Stimulated activated CD4-positive, alpha-beta T cell treated with anti-CD3 and anti-CD28 coated beads, Interleukin-12 subunit alpha, Interleukin-12 subunit beta, amount 100 ng/mL, for 24 hours (primary cell): ENCODE results near the gene NDRG2.

ENCODE experiments used
- DNase-seq, 2 experiments: peaks; one replicate each; pipeline ENCODE4 v3.0.0-alpha.2; 2020; ENCODE audit warnings: low read depth in 2 of 2

NDRG2 gene

GRCh38 chr14:21033133-21033698, 8.4 kb upstream of the NDRG2 start:
- DNase-seq = no peak

GRCh38 chr14:21032326-21033132, 7.7 kb upstream of the NDRG2 start:
- no peak for DNase-seq

- DNase-seq = no peak
Measured at GRCh38 chr14:21030531-21030930, 5.7 kb upstream of the NDRG2 start.

- no peak for DNase-seq
Measured at GRCh38 chr14:21029917-21030316, 5.1 kb upstream of the NDRG2 start, which contains the start of gene TPPP2. TPPP2 (plus strand) TSS chr14:21030217; CDS start chr14:21030582, 365 bp downstream.

GRCh38 chr14:21026988-21027315, 2.1 kb upstream of the NDRG2 start:
- DNase-seq = no peak

- DNase-seq = no peak
Measured at GRCh38 chr14:21026274-21026987, 1.6 kb upstream of the NDRG2 start.

GRCh38 chr14:21025371-21026273, 761 bp upstream of the NDRG2 start:
- no peak for DNase-seq

- DNase-seq = peak in 1 of 2 experiments; percentile 9
Measured at GRCh38 chr14:21023817-21024584, 860 bp downstream of the NDRG2 start.

- DNase-seq = no peak
Measured at GRCh38 chr14:21023174-21023573, 1.7 kb downstream of the NDRG2 start.

- no peak for DNase-seq
Measured at GRCh38 chr14:21022686-21023085, 2.2 kb downstream of the NDRG2 start.

- no peak for DNase-seq
Measured at GRCh38 chr14:21020977-21021545, 3.8 kb downstream of the NDRG2 start.

GRCh38 chr14:21019366-21019765, 5.5 kb downstream of the NDRG2 start:
- no peak for DNase-seq

- no peak for DNase-seq
Measured at GRCh38 chr14:21018781-21019180, 6.1 kb downstream of the NDRG2 start.

- DNase-seq = no peak
Measured at GRCh38 chr14:21018286-21018685, 6.6 kb downstream of the NDRG2 start.

GRCh38 chr14:21017528-21018245, 7.2 kb downstream of the NDRG2 start:
- DNase-seq = no peak

GRCh38 chr14:21016413-21017190, 8.3 kb downstream of the NDRG2 start:
- DNase-seq = no peak

GRCh38 chr14:21015312-21015711, 9.5 kb downstream of the NDRG2 start:
- no peak for DNase-seq

GRCh38 chr14:21014761-21015190, 10.1 kb downstream of the NDRG2 start:
- DNase-seq = peak; percentile 58 to 81

GRCh38 chr14:21011136-21011535, 13.7 kb downstream of the NDRG2 start:
- no peak for DNase-seq
